Astrocyte of the spinal cord (primary cell): ENCODE results near the gene CLASP2.

Experiments
- DNase-seq: peaks from one replicate; pipeline ENCODE4 v3.0.0; 2011; ENCODE audit warnings: low read depth, low spot score
- H3K4me3 ChIP-seq: 2 replicates; pipeline ENCODE4 v1.5.1; 2011; ENCODE audit warnings: low read depth, mild to moderate bottlenecking, low read length, moderate library complexity
- CTCF ChIP-seq: IDR thresholded peaks from 2 replicates; pipeline ENCODE4 v1.5.1; 2012; ENCODE audit warnings: low read depth, mild to moderate bottlenecking, low read length, inconsistent platforms
- in situ Hi-C: cut with HindIII; loops from 2 replicates; pipeline ENCODE4 v1.10.0; 2017; ENCODE audit warnings: low sequenced_read_pairs

CLASP2 gene

GRCh38 chr3:33557829-33558228 lies 160.2 kb downstream of the CLASP2 start:
- DNase-seq = no peak
- no peak for TF ChIP-seq CTCF
- H3K4me3 ChIP-seq = no peak overlapping the region
- in situ Hi-C loops = no loop called here

GRCh38 chr3:33557279-33557678 lies 160.8 kb downstream of the CLASP2 start:
- in situ Hi-C loops = no loop called here
- no peak for DNase-seq
- H3K4me3 ChIP-seq = no peak overlapping the region
- no peak for TF ChIP-seq CTCF

GRCh38 chr3:33547101-33547500 lies 171.0 kb downstream of the CLASP2 start:
- in situ Hi-C loops = no loop called here
- no peak for DNase-seq

GRCh38 chr3:33544126-33544525 lies 173.9 kb downstream of the CLASP2 start:
- no peak overlapping the region for H3K4me3 ChIP-seq
- no peak for TF ChIP-seq CTCF
- no peak for DNase-seq
- in situ Hi-C loops = no loop called here

More at GRCh38 chr3:33547101-33547500, 171.0 kb downstream of the CLASP2 start:
- TF ChIP-seq CTCF = no peak
- no peak overlapping the region for H3K4me3 ChIP-seq

GRCh38 chr3:33543601-33544000 lies 174.5 kb downstream of the CLASP2 start:
- DNase-seq = no peak
- no peak overlapping the region for H3K4me3 ChIP-seq
- TF ChIP-seq CTCF = no peak
- in situ Hi-C loops = no loop called here

- no peak overlapping the region for H3K4me3 ChIP-seq
- in situ Hi-C loops = no loop called here
- TF ChIP-seq CTCF = no peak
- DNase-seq = no peak
Measured at GRCh38 chr3:33541918-33542317, 176.1 kb downstream of the CLASP2 start.

- no peak for TF ChIP-seq CTCF
- no peak overlapping the region for H3K4me3 ChIP-seq
- in situ Hi-C loops = no loop called here
- DNase-seq = no peak
Measured at GRCh38 chr3:33538678-33539339, 179.2 kb downstream of the CLASP2 start.
